Measurements from ENCODE around the gene PLCB1.

PLCB1 gene

GRCh38 chr20:8271727-8272126 lies 139.7 kb downstream of the PLCB1 start:
- no peak overlapping the region for H3K4me2 ChIP-seq
- no peak for TF ChIP-seq CTCF (conservative IDR thresholded peaks at IDR 0.05; ENCODE audit: low read depth, low read length)

GRCh38 chr20:8272766-8273165 lies 140.7 kb downstream of the PLCB1 start:
- no peak overlapping the region for H3K4me2 ChIP-seq
- no peak overlapping the region for H3K27ac ChIP-seq
- no peaks in the 10 kb centered on the region for H3K27me3 ChIP-seq (ENCODE audit: insufficient read depth, low read depth)
- H3K4me3 ChIP-seq (IDR thresholded peaks at IDR 0.05; ENCODE audit: insufficient read depth, low read depth, low read length), result no peak overlapping the region
- peaks cover 6% of the 10 kb centered on the region for H3K4me1 ChIP-seq (ENCODE audit: low read depth, poor library complexity, severe bottlenecking)
- no peaks in the 10 kb centered on the region for H3K36me3 ChIP-seq (ENCODE audit: insufficient read depth)
- H3K79me2 ChIP-seq (ENCODE audit: insufficient read depth, low read depth), result no peaks in the 10 kb centered on the region
- H3K9ac ChIP-seq, result no peak overlapping the region
- no peaks in the 10 kb centered on the region for H4K20me1 ChIP-seq (ENCODE audit: insufficient read depth)
- no peak for TF ChIP-seq CTCF (conservative IDR thresholded peaks at IDR 0.05; ENCODE audit: low read depth, low read length)
- no peak overlapping the region for H2AFZ ChIP-seq (ENCODE audit: low read depth)

More at GRCh38 chr20:8271727-8272126, 139.7 kb downstream of the PLCB1 start:
- Histone ChIP-seq H3K36me3 (ENCODE audit: insufficient read depth) (no peaks in the 10 kb centered on the region), H2AFZ (ENCODE audit: low read depth) (no peak overlapping the region), H3K4me3 (IDR thresholded peaks at IDR 0.05; ENCODE audit: insufficient read depth, low read depth, low read length) (no peak overlapping the region), H3K27me3 (ENCODE audit: insufficient read depth, low read depth) (no peaks in the 10 kb centered on the region), H3K9ac (no peak overlapping the region), H4K20me1 (ENCODE audit: insufficient read depth) (no peaks in the 10 kb centered on the region), H3K4me1 (ENCODE audit: low read depth, poor library complexity, severe bottlenecking) (peaks cover 6% of the 10 kb centered on the region), H3K27ac (no peak overlapping the region), H3K79me2 (ENCODE audit: insufficient read depth, low read depth) (no peaks in the 10 kb centered on the region)

GRCh38 chr20:8284902-8285301 lies 152.8 kb downstream of the PLCB1 start:
- Histone ChIP-seq H3K4me1 (ENCODE audit: low read depth, poor library complexity, severe bottlenecking) (no peaks in the 10 kb centered on the region), H4K20me1 (ENCODE audit: insufficient read depth) (no peaks in the 10 kb centered on the region), H3K27ac (no peak overlapping the region), H3K79me2 (ENCODE audit: insufficient read depth, low read depth) (no peaks in the 10 kb centered on the region), H3K4me3 (IDR thresholded peaks at IDR 0.05; ENCODE audit: insufficient read depth, low read depth, low read length) (no peak overlapping the region), H3K4me2 (no peak overlapping the region), H2AFZ (ENCODE audit: low read depth) (no peak overlapping the region), H3K36me3 (ENCODE audit: insufficient read depth) (no peaks in the 10 kb centered on the region), H3K27me3 (ENCODE audit: insufficient read depth, low read depth) (no peaks in the 10 kb centered on the region), H3K9ac (no peak overlapping the region)
- TF ChIP-seq CTCF (conservative IDR thresholded peaks at IDR 0.05; ENCODE audit: low read depth, low read length), result no peak

- Histone ChIP-seq H3K36me3 (ENCODE audit: insufficient read depth) (no peaks in the 10 kb centered on the region), H3K9ac (no peak overlapping the region), H3K27me3 (ENCODE audit: insufficient read depth, low read depth) (no peaks in the 10 kb centered on the region), H2AFZ (ENCODE audit: low read depth) (no peak overlapping the region), H3K4me1 (ENCODE audit: low read depth, poor library complexity, severe bottlenecking) (no peaks in the 10 kb centered on the region), H4K20me1 (ENCODE audit: insufficient read depth) (no peaks in the 10 kb centered on the region), H3K79me2 (ENCODE audit: insufficient read depth, low read depth) (no peaks in the 10 kb centered on the region), H3K4me3 (IDR thresholded peaks at IDR 0.05; ENCODE audit: insufficient read depth, low read depth, low read length) (no peak overlapping the region), H3K4me2 (no peak overlapping the region), H3K27ac (no peak overlapping the region)
- no peak for TF ChIP-seq CTCF (conservative IDR thresholded peaks at IDR 0.05; ENCODE audit: low read depth, low read length)
Observed at GRCh38 chr20:8287340-8287739, 155.3 kb downstream of the PLCB1 start.

All from KMS-11 (cell line).